GM18858 (cell line): Measurements from ENCODE around the gene PIGV.
"Not testable (repeated sequence)": the region's sequence is repeated elsewhere in the genome, so short reads cannot be mapped to it uniquely, and the experiment has no call there.

ENCODE experiments used
- ATAC-seq: cut with Tn5 transposase; IDR thresholded peaks from one replicate; pipeline ENCODE4 v1.9.1; 2021; ENCODE audit not compliant: unreplicated experiment

The PIGV gene

GRCh38 chr1:26831546-26832248, 43.9 kb downstream of the PIGV start:
- ATAC-seq: no peak

- ATAC-seq: no peak
These were observed 44.7 kb downstream of the PIGV start for GRCh38 chr1:26832249-26832960.

DNA sequence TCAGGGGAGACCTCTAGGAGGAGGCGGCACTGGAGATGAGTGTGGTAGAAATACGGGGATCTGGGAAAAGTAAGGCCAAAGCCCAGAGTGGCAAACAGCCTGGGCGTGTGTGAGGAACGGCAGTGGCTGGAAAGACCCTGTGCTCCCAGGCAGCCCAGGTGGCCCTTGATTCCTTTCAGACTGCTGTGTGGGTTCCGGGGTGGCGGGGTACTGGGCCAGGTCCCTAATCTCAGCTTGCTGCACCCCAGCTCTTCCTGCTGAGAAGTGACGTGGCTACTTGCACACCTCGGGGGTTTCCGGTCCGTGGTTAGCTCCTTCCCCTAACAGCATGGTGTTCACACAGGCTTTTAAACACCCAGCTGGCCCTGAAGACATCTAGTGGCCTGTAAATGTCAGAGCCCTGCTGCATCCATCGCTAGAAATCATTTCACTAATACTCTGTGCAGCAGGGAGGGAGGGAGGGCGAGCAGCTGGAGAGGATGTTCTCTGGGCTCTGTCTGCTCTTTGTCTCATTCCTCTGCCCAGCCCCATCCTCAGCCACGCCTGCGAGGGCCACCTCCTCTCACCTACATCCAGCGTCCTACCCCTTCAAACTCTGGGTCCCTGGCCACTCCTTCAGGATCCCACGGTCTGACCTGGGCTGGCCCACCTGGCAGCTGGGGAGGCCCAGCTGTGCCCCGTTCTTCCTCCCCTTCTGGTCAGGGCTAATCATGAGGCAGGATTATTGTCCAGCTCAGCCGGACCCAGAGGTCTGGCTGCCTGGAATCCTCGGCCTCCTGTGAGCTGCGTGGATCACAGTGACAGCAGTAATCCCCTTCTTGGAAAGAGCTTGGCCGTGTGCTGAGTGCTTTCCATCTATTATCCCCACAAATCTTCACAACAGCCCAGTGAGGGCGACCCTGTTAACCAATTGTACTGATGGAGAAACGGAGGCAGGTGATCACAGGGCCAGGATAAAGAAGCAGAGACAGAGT, 46.0 kb downstream of the PIGV start:
- ATAC-seq: peak; percentile 61

- ATAC-seq: not testable (repeated sequence)
These were observed 49.9 kb downstream of the PIGV start for GRCh38 chr1:26837665-26838064.

DNA sequence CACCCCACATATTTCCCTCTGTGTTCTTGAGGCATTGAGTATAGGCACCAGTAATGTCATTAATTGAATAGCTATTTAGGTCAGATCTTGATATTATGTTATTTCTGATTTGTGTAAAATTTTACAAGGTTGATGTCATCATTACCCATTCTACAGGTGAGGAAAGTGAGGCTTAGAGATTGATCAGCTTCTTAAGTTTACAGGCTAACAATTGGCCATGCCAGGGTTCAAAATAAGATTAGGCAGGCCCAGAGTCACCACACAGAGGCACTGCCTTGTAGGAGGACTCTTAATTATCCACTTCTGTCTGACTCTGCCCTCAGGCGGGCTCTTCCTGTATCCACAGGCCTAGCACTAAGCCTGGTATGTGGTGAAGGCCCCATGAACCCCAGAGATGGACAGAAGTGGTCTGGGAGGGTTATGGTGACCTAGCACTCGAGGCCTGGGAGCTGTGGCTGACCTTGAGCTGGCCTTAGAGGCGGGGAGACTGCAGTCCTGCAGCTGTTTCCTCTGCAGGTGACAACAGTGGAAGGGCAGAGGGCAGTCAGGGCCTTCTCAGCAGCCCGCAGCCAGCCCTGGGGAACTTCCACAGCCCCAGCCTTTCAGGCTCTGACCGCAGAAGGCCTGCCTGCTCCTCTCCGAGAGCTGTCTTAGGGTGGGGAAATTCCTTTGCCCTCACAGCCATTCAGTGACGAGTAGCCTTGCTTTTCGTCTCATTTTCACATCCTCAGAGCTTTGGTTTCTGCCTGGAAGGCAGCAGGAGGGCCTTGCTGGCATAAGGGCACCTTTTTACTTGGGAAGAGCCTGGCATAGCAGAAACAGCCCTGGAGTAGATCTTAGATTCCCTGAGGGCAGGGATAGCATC, 51.0 kb downstream of the PIGV start:
- ATAC-seq: peak; percentile 74

DNA sequence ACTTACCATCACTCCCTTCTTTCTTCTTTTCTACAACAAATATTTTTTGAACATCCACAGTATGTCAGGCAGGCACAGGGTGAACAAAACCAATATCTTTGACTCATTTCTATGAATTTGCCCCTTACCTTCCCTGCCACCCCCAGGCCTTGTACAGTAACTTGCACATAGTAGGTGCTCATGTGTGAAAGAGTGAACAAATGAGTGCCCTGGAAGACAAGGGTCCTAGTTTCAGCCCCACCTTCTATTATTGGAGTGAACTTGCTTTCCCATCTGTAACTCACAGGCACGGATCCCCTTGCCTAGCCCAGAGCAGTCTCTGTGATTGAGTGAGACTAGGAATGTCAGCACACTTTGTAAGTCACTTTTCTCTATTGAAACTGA, 51.6 kb downstream of the PIGV start:
- no peak for ATAC-seq

GRCh38 chr1:26839779-26840178, 52.0 kb downstream of the PIGV start:
- ATAC-seq: no peak

GRCh38 chr1:26844424-26845196, 56.9 kb downstream of the PIGV start:
- no peak for ATAC-seq

DNA sequence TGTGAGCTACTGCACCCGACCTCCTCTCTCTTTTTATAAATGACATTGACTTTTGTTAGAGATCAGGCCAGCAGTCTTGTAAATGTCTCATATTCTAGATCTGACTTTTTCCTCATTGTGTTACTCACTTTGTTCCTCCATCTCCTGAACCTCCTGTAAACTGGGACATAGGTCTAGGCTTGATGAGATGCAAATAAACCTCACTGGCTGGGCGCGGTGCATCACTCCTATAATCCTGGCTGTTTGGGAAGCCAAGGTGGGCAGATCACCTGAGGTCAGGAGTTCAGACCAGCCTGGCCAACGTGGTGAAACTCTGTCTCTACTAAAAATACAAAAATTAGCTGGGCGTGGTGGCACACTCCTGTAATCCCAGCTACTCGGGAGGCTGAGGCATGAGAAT, 60.1 kb downstream of the PIGV start:
- ATAC-seq: not testable (repeated sequence)
